ENCODE measurements around the gene DIS3L2. TPM values are rescaled to one million over a fixed set of nuclear protein-coding genes. Genes with fewer than 3 reads are reported as not detected.

The DIS3L2 gene
- total RNA-seq, 4 donors from 2014 or later = 52.8 to 74.9 (median 61.8) TPM

DNA sequence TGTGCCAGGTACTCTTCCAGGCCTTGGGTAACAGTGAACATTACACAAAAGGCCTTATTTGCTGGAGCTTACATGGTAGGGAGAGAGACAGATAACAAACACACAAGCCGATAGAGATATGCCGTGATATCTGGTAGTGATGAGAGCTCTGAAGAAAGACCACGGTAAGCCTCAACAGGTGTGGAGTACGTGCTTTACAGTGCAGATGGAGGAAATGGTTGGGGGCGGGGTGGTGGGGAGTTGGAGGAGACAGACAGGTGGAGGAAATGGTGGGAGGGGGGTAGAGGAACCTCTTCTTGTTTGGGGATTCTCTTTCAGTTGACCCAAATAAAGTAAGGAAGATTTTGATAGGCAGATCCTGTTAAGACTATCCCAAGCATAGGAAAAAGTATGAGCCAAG is 276.0 kb downstream of the DIS3L2 start:
- H3K9me3 ChIP-seq = no peaks in the 10 kb centered on the region
- no peaks in the 10 kb centered on the region for H3K27me3 ChIP-seq
- peaks cover 0 to 31% (median 0%) of the 10 kb centered on the region in 3 donors for H3K36me3 ChIP-seq
- peaks cover 0 to 4% (median 0%) of the 10 kb centered on the region in 4 donors for H3K4me1 ChIP-seq
- H3K4me3 ChIP-seq = no peak overlapping the region
- no peak for TF ChIP-seq EP300 (IDR thresholded peaks at IDR 0.05)
- TF ChIP-seq CTCF (IDR thresholded peaks at IDR 0.05) = no peak
- no peak for TF ChIP-seq POLR2A (IDR thresholded peaks at IDR 0.05)
- 92 to 94% methylated on average over 5 of the region's 5 CpGs for WGBS, 2 donors
- no peak overlapping the region for H3K27ac ChIP-seq
- no peak for DNase-seq (ENCODE audit: low spot score in 2 of 2)

DNA sequence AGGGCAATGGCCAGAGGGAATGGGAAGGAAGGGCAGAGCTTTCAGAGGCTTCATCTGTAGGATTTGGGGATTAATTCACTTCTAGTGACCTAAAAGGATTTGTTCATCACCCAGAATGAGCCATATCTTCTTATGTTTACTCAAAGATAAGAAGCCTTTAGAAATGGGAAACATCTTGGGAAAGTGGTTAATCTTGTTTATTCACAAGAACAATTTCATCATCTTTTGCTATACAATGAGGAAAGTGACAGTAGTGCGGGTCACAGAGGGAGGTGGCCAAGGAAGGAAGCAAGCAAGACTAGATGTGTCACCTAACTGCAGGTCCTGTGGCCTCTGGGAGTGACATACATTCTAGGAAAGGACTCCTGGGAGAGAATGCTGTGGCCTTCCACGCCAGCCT is 276.6 kb downstream of the DIS3L2 start:
- H3K4me1 ChIP-seq = peaks cover 0 to 4% (median 0%) of the 10 kb centered on the region in 4 donors

GRCh38 chr2:232238596-232238995 is 277.1 kb downstream of the DIS3L2 start:
- DNase-seq (ENCODE audit: low spot score in 2 of 2) = no peak
- H3K4me3 ChIP-seq = no peak overlapping the region
- H3K4me1 ChIP-seq = peaks cover 0 to 4% (median 0%) of the 10 kb centered on the region in 4 donors
- no peak overlapping the region for H3K27ac ChIP-seq
- TF ChIP-seq EP300 (IDR thresholded peaks at IDR 0.05) (no peak), CTCF (IDR thresholded peaks at IDR 0.05) (no peak), POLR2A (IDR thresholded peaks at IDR 0.05) (no peak)
- 90 to 92% methylated on average over 6 of the region's 6 CpGs for WGBS, 2 donors
- H3K27me3 ChIP-seq = no peaks in the 10 kb centered on the region
- peaks cover 0 to 31% (median 0%) of the 10 kb centered on the region in 3 donors for H3K36me3 ChIP-seq
- no peaks in the 10 kb centered on the region for H3K9me3 ChIP-seq

More for the DNA sequence above, 276.6 kb downstream of the DIS3L2 start:
- no peak overlapping the region for H3K27ac ChIP-seq
- DNase-seq (ENCODE audit: low spot score in 2 of 2) = no peak
- WGBS, 2 donors = 84 to 96% methylated on average over 2 of the region's 2 CpGs
- TF ChIP-seq EP300 (IDR thresholded peaks at IDR 0.05) (no peak), CTCF (IDR thresholded peaks at IDR 0.05) (no peak), POLR2A (IDR thresholded peaks at IDR 0.05) (no peak)
- peaks cover 0 to 31% (median 0%) of the 10 kb centered on the region in 3 donors for H3K36me3 ChIP-seq
- H3K4me3 ChIP-seq = no peak overlapping the region
- no peaks in the 10 kb centered on the region for H3K27me3 ChIP-seq
- H3K9me3 ChIP-seq = no peaks in the 10 kb centered on the region

DNA sequence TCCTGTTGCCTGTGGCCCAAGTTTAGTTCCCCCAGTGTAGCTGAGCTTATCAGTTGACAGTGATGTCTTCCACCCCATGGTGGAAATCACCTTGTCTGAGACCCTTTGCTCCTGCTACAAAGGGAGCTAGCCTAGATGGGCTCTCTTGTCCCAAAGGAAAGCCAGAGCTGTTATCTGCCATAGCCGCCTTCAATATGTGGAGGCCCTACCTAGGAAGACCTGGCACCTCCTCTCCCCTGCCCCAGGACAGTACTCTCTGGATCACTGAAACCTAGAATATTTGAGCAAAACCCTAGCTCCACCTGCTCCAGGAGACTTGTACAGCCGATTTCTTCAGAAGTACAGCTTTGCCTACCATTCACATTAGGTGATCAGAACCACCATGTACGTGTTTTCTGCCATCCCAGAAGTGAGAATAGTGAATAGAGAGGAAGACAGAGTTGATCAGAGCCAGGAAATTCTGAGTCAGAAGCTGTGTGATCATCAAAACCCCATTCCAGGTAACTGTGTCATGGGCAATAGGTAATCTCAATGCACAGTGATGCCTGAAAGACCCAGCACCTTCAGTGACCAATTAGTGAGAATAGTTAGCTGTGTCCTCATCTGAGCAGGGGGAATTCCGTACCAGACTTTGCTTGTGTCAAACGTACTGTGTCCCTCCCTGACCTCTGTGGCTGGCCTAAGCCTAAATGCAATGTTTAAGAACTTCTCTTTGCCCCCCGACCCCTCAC is 278.6 kb downstream of the DIS3L2 start:
- WGBS, 2 donors = 86 to 89% methylated on average over 6 of the region's 6 CpGs
- H3K4me1 ChIP-seq = peaks cover 0 to 4% (median 0%) of the 10 kb centered on the region in 4 donors

More for the DNA sequence above, 278.6 kb downstream of the DIS3L2 start:
- Histone ChIP-seq H3K4me3 (no peak overlapping the region), H3K27ac (no peak overlapping the region), H3K9me3 (no peaks in the 10 kb centered on the region), H3K36me3 (peaks cover 0 to 31% (median 0%) of the 10 kb centered on the region in 3 donors), H3K27me3 (no peaks in the 10 kb centered on the region)
- no peak for DNase-seq (ENCODE audit: low spot score in 2 of 2)
- TF ChIP-seq CTCF (IDR thresholded peaks at IDR 0.05) (no peak), POLR2A (IDR thresholded peaks at IDR 0.05) (no peak), EP300 (IDR thresholded peaks at IDR 0.05) (no peak)
